DND-41 (cell line): ENCODE results near the gene E2F4.

ENCODE experiments used
- ATAC-seq: fragments of 200-7000 bp; cut with Tn5 transposase; 3 replicates; pipeline ENCODE4 v1.9.1; 2021; ENCODE audit warnings: low read depth; ENCODE audit not compliant: insufficient read depth
- DNase-seq: peaks from one replicate; pipeline ENCODE4 v3.0.0-alpha.2; 2020
- H2AFZ ChIP-seq: 2 replicates; pipeline ENCODE4 v1.6.0; 2012; ENCODE audit warnings: low read depth, low read length
- H3K27ac ChIP-seq: 2 replicates; pipeline ENCODE4 v1.5.1; 2012; ENCODE audit warnings: low read length, inconsistent platforms
- H3K27me3 ChIP-seq: fragments of 200-600 bp; sonication (generic); 2 replicates; pipeline ENCODE4 v1.6.0; 2012; ENCODE audit warnings: low read length, mild to moderate bottlenecking, inconsistent platforms; ENCODE audit not compliant: insufficient read depth, poor library complexity
- H3K36me3 ChIP-seq: 2 replicates; pipeline ENCODE4 v1.5.1; 2012; ENCODE audit warnings: low read length, inconsistent platforms; ENCODE audit not compliant: insufficient read depth
- H3K4me1 ChIP-seq: 2 replicates; pipeline ENCODE4 v1.5.1; 2012; ENCODE audit warnings: mild to moderate bottlenecking, low read length; ENCODE audit not compliant: insufficient read depth
- H3K4me2 ChIP-seq: 2 replicates; pipeline ENCODE4 v1.6.0; 2012; ENCODE audit warnings: mild to moderate bottlenecking, moderate library complexity, low read length, inconsistent platforms; ENCODE audit not compliant: insufficient read depth
- H3K4me3 ChIP-seq, 2 experiments: fragments of 200-600 bp in 1 of 2; shearing (Covaris generic) in 1 of 2; 2 replicates each; pipeline ENCODE4 v1.5.1; 2012 to 2016; ENCODE audit warnings: inconsistent platforms in 2 of 2, low read length in 2 of 2, mild to moderate bottlenecking in 2 of 2, low read depth in 1 of 2, moderate library complexity in 1 of 2
- H3K79me2 ChIP-seq: 2 replicates; pipeline ENCODE4 v1.6.0; 2012; ENCODE audit warnings: low read length, inconsistent platforms; ENCODE audit not compliant: insufficient read depth
- H3K9ac ChIP-seq: 2 replicates; pipeline ENCODE4 v1.6.0; 2012; ENCODE audit warnings: low read depth, mild to moderate bottlenecking, inconsistent platforms, low read length, moderate library complexity
- H3K9me3 ChIP-seq: 2 replicates; pipeline ENCODE4 v1.5.1; 2012; ENCODE audit warnings: low read length, moderate library complexity, mild to moderate bottlenecking, inconsistent platforms; ENCODE audit not compliant: insufficient read depth, severe bottlenecking
- H4K20me1 ChIP-seq: 2 replicates; pipeline ENCODE4 v1.6.0; 2012; ENCODE audit warnings: low read length; ENCODE audit not compliant: insufficient read depth
- CTCF ChIP-seq: IDR thresholded peaks from 2 replicates; pipeline ENCODE4 v1.5.1; 2012; ENCODE audit warnings: borderline replicate concordance, low read length, moderate library complexity, mild to moderate bottlenecking; ENCODE audit not compliant: poor library complexity, severe bottlenecking; ENCODE audit errors: extremely low read depth
- EZH2 ChIP-seq: IDR thresholded peaks from 3 replicates; pipeline ENCODE4 v1.6.1; 2012; ENCODE audit warnings: borderline replicate concordance, low read depth, mild to moderate bottlenecking, moderate library complexity, low read length, inconsistent platforms; ENCODE audit not compliant: severe bottlenecking

E2F4 gene

GRCh38 chr16:67235816-67236562 lies 44.0 kb downstream of the E2F4 start:
- DNase-seq (peak; percentile 86), ATAC-seq (peak; percentile 85)
- peak; percentile 10 for TF ChIP-seq CTCF
- no peak for TF ChIP-seq EZH2
- Histone ChIP-seq H4K20me1 (peaks cover 4% of the 10 kb centered on the region; the same call in 1 of the 2 replicates), H2AFZ (peak overlapping the region; percentile 76), H3K4me1 (peaks cover 25% of the 10 kb centered on the region), H3K9me3 (no peaks in the 10 kb centered on the region), H3K4me2 (peak overlapping the region; percentile 57), H3K9ac (peak overlapping the region; percentile 53), H3K4me3 (peak overlapping the region; percentile 12 to 55; a peak in 3 of 4 replicates), H3K36me3 (peaks cover 42% of the 10 kb centered on the region), H3K27ac (peak overlapping the region; percentile 95), H3K27me3 (no peaks in the 10 kb centered on the region), H3K79me2 (peaks cover 14% of the 10 kb centered on the region; the same call in 1 of the 2 replicates)

GRCh38 chr16:67236563-67237395 lies 44.8 kb downstream of the E2F4 start:
- peaks cover 14% of the 10 kb centered on the region; the same call in 1 of the 2 replicates for H3K79me2 ChIP-seq
- ATAC-seq (peak; percentile 75), DNase-seq (peak; percentile 91)
- peak overlapping the region; percentile 57 for H3K4me2 ChIP-seq
- H4K20me1 ChIP-seq, result peaks cover 4% of the 10 kb centered on the region; the same call in 1 of the 2 replicates
- H3K9me3 ChIP-seq, result no peaks in the 10 kb centered on the region
- no peak for TF ChIP-seq CTCF
- no peak for TF ChIP-seq EZH2
- H3K27me3 ChIP-seq, result no peaks in the 10 kb centered on the region
- peak overlapping the region; percentile 76 for H2AFZ ChIP-seq
- H3K4me3 ChIP-seq, result peak overlapping the region; percentile 12 to 55; a peak in 3 of 4 replicates
- H3K36me3 ChIP-seq, result peaks cover 34% of the 10 kb centered on the region
- H3K9ac ChIP-seq, result peak overlapping the region; percentile 53
- H3K4me1 ChIP-seq, result peaks cover 25% of the 10 kb centered on the region
- peak overlapping the region; percentile 95 for H3K27ac ChIP-seq

- TF ChIP-seq EZH2 (no peak), CTCF (no peak)
- DNase-seq (no peak), ATAC-seq (no peak)
- Histone ChIP-seq H3K9me3 (no peaks in the 10 kb centered on the region), H3K9ac (no peak overlapping the region), H2AFZ (no peak overlapping the region), H3K79me2 (peaks cover 17% of the 10 kb centered on the region; the same call in 1 of the 2 replicates), H4K20me1 (peaks cover 9% of the 10 kb centered on the region), H3K27ac (no peak overlapping the region), H3K4me1 (peaks cover 25% of the 10 kb centered on the region), H3K4me3 (no peak overlapping the region; a peak in 1 of 4 replicates), H3K27me3 (no peaks in the 10 kb centered on the region), H3K36me3 (peaks cover 31% of the 10 kb centered on the region), H3K4me2 (peak overlapping the region; percentile 54; the same call in 1 of the 2 replicates)
These were observed 45.7 kb downstream of the E2F4 start for GRCh38 chr16:67237396-67238277.
